ENCODE results near the gene PPP2CA.

Gene PPP2CA

DNA sequence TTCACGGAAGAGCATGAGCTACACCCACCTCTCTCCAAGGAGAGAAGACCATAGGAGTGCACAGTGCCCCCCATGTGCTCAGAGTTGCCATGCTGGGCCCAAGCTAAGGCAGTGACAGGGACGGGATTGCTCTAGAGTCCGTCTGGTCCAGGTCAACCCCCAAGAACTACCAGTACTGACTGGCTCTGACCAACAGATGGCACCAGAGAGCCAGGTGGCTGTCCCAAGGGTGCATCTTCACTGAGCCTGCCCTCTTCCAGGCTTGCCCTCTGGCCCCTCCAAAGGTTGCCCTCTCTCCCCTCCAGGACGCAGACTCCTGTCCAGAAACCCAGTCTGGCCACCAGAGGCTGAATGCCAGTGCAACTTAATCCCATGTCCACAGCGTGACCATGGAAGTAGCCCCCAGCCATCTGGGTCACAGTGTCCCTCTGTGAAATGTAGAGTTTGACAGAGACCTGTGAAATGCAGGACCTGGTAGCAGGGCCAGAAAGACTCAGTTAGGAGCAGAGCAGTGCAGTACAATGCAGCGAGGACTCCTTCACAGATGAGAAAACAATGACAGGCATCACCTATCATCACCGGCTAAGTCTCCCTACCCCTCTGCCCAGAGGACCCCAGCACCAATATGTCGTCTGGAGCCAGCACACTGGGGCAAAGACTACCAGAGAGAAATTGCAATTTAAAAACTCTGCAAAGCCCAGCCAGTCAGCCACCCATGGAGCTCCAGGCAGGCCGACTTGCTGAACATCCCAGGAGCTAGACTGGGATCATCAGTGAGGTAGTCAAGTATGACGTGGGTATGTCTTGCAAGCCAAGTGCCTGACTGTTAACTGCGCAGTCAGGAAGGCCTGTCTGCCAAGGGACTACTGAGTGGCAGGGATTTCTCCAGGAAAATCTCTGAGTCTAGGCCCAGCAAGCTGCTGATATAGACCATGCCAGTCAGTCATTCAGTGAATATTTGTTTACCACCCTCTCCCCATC, 41.4 kb downstream of the PPP2CA start:
- no peak overlapping the region for H3K4me3 ChIP-seq (ENCODE audit: low read length)
- no peak for DNase-seq (ENCODE audit: low read depth)
- TF ChIP-seq, protein P1, sequence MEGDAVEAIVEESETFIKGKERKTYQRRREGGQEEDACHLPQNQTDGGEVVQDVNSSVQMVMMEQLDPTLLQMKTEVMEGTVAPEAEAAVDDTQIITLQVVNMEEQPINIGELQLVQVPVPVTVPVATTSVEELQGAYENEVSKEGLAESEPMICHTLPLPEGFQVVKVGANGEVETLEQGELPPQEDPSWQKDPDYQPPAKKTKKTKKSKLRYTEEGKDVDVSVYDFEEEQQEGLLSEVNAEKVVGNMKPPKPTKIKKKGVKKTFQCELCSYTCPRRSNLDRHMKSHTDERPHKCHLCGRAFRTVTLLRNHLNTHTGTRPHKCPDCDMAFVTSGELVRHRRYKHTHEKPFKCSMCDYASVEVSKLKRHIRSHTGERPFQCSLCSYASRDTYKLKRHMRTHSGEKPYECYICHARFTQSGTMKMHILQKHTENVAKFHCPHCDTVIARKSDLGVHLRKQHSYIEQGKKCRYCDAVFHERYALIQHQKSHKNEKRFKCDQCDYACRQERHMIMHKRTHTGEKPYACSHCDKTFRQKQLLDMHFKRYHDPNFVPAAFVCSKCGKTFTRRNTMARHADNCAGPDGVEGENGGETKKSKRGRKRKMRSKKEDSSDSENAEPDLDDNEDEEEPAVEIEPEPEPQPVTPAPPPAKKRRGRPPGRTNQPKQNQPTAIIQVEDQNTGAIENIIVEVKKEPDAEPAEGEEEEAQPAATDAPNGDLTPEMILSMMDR (conservative IDR thresholded peaks at IDR 0.05; ENCODE audit: low read depth, low read length): peak; percentile 96

DNA sequence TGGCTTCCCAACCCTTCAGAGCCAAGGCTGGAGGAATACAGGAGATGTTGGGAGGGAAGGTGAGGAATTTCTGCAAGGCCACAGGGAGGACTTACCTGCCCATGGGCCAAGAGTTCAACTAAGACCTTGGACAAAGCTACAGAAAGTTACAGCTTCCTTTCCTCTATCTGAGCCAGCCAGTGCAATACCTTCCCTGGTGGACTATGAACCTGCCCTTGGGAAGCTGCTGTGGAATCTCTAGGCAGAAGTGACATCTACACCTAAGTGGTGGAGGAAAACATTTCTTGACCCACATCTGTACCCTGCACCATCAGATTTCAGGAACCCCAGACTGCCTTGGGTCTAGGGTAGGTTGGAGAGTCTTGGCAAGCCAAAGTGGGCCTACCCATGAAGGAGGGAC, 42.4 kb downstream of the PPP2CA start:
- no peak for DNase-seq (ENCODE audit: low read depth)
- TF ChIP-seq, protein P1 (conservative IDR thresholded peaks at IDR 0.05; ENCODE audit: low read depth, low read length): no peak
- no peak overlapping the region for H3K4me3 ChIP-seq (ENCODE audit: low read length)

DNA sequence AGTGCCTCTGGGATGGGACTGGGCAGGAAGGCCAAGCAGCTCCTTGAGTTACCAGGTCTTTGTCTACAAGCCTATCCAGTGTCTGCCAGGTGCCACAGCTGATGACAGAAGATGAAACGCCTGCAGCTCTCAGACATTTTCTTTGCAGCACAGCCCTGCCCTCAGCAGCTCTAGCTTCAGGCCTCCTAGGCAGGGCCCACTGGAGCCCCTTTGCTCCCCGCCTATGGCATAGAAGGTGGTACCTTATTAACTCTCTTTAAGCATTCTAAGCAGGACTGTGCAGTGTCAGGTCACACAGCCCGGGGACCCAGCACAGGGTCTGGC, 47.8 kb downstream of the PPP2CA start:
- TF ChIP-seq, protein P1 (conservative IDR thresholded peaks at IDR 0.05; ENCODE audit: low read depth, low read length): no peak
- no peak for DNase-seq (ENCODE audit: low read depth)

DNA sequence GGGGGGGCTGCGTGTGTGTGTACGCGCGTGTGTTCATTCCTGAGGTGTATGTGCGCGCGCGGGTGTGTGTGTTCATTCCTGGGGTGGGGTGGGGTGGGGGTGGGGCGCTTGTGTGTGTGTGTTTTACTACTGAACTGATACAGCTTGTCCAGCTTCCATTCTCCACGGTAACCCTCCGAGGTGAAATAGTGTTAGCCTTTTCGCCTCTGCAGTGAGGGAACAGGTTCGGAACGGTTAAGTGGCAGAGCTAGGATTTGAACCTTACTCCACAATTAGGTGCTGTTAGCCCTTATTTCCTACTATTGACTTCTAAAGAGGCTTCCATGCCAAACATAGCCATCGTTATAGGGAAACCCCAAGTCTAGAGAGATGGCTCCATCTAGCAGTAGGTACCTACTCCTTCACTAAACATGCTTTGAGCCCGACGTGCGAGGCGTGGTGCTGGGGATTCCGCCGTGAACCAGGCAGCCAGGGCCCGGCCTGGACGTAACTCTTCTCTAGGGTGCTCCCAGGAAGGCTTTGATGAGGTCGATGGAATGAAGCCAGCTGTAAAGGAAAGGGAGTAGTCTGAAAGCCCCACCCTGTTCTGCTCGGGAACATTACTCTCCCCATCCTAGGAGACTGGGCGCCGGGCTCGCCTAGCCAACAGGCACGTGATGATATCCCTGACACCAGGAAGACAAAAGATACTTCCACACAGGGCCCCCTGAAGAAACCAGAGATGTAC, 48.3 kb downstream of the PPP2CA start:
- no peak for DNase-seq (ENCODE audit: low read depth)
- H3K4me3 ChIP-seq (ENCODE audit: low read length): peak overlapping the region; percentile 98
- TF ChIP-seq, protein P1 (conservative IDR thresholded peaks at IDR 0.05; ENCODE audit: low read depth, low read length): no peak

More for the DNA sequence above, 47.8 kb downstream of the PPP2CA start:
- no peak overlapping the region for H3K4me3 ChIP-seq (ENCODE audit: low read length)

DNA sequence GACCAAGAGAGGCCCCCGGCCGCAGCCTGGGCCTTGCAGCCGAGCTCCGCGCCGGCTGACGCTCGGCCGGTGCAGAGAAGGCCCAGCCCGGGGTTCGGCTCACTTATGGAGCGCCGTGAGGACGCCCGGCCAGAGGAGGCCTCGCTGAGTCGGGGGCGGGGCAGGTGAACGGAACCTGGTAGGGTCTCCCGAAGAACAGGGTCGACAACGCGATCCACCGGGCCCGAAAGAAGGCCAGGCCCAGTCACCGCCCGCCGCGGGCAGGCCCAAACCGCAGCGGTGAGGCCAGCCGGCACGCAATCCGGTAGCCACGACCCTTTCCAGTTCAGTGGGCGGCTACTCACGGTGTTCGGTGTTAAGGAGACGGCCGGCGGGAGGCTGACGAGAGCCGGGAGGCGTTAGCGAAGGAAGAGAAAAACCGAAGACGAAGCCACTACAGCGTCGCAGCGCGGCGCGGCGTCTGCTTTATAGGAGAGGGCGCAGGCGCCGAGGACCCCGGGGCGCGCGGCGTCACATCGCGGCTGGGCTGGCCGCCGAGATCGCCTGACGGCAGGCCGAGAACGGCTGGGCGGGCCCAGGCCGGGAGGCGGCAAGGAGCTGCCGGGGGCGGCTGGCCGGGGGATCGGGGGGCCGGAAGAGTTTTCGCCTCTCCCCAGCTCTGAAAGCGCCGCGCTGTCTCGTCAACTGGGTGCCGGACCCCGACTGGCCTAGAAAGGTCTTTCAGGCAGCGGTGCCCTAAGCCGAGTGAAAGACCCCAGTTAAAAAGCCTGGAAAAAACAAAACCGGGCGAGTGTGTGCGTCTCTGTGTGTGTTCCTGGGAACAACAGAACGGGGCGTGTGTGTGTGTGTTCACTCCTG, 49.1 kb downstream of the PPP2CA start, which contains the start of gene SKP1:
SKP1 (minus strand) TSS at position 440 of the 858 bp plus-strand sequence. CDS start 2,928 bp downstream, outside the sequence.
- peak within 1 kb of the TSS; percentile 98 for H3K4me3 ChIP-seq (ENCODE audit: low read length)
- TF ChIP-seq, protein P1 (conservative IDR thresholded peaks at IDR 0.05; ENCODE audit: low read depth, low read length): no peak
- DNase-seq (ENCODE audit: low read depth): no peak

DNA sequence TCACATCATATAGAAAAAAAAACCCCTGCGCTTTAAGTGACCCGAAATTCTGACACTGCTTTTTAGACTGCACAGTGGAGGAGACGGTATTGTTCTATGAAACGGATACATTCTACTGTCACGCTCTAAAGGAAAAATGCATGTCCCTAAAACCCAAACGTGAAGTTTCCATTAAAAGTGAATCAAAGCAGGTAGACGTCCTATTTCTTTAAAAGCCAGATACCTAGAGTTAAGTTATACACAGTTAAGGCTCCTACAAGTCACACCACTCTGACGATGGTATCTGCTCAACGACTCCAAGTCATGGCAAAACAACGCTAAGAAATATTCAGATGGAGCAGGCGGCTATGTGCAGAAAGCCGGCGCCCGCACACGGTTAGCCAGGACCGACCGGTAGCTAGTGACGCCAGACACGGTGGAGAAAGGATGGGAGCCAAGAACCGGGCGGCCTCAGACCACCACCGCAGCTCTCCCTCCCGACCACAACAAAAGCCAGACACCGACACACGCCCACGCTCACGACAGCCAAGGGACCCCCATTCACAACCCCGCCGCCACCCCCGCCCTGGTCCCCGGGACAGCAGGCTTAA, 49.9 kb downstream of the PPP2CA start:
- H3K4me3 ChIP-seq (ENCODE audit: low read length): peak overlapping the region; percentile 98
- DNase-seq (ENCODE audit: low read depth): no peak
- TF ChIP-seq, protein P1 (conservative IDR thresholded peaks at IDR 0.05; ENCODE audit: low read depth, low read length): no peak

Measured in retinal pigment epithelial cell (primary cell).